SU-DHL-6 (cell line): Measurements from ENCODE around the gene TBP.

Experiments used
- H2AFZ ChIP-seq: fragments of 200-600 bp; sonication (generic); 2 replicates; pipeline ENCODE4 v1.6.1; 2014; ENCODE audit warnings: low read depth, mild to moderate bottlenecking, moderate library complexity, mixed read lengths, antibody characterized with exemption, low read length; ENCODE audit not compliant: severe bottlenecking
- H3F3A ChIP-seq: fragments of 200-600 bp; shearing (Covaris generic); 2 replicates; pipeline ENCODE4 v1.6.0; 2016; ENCODE audit warnings: antibody characterized with exemption, mild to moderate bottlenecking; ENCODE audit not compliant: insufficient read depth
- H3K27ac ChIP-seq: fragments of 200-600 bp; sonication (generic); 2 replicates; pipeline ENCODE4 v1.5.1; 2016; ENCODE audit warnings: low read depth, mild to moderate bottlenecking, low read length, moderate library complexity, mixed read lengths
- H3K27me3 ChIP-seq: fragments of 200-600 bp; sonication (generic), shearing (Covaris generic); 2 replicates; pipeline ENCODE4 v1.6.0; 2014; ENCODE audit warnings: mild to moderate bottlenecking, low read length
- H3K36me3 ChIP-seq: fragments of 200-600 bp; sonication (generic); 2 replicates; pipeline ENCODE4 v1.6.1; 2014; ENCODE audit warnings: mild to moderate bottlenecking, low read length, mixed read lengths
- H3K4me2 ChIP-seq: fragments of 300-600, 200-600 bp; shearing (Covaris generic), sonication (generic); 2 replicates; pipeline ENCODE4 v1.6.0; 2014; ENCODE audit warnings: low read length, low read depth, mild to moderate bottlenecking; ENCODE audit not compliant: poor library complexity, severe bottlenecking
- H3K4me3 ChIP-seq: fragments of 200-600 bp; sonication (generic); 2 replicates; pipeline ENCODE4 v1.5.1; 2014; ENCODE audit warnings: antibody characterized with exemption, low read length, mild to moderate bottlenecking, mixed read lengths; ENCODE audit not compliant: insufficient read depth, poor library complexity, severe bottlenecking
- H3K79me2 ChIP-seq: fragments of 200-600 bp; sonication (generic); 2 replicates; pipeline ENCODE4 v1.6.1; 2014; ENCODE audit warnings: mild to moderate bottlenecking, low read length, moderate library complexity; ENCODE audit not compliant: insufficient read depth
- H3K9ac ChIP-seq: fragments of 200-600 bp; sonication (generic); 2 replicates; pipeline ENCODE4 v1.7.0; 2014; ENCODE audit warnings: mild to moderate bottlenecking, low read length
- H3K9me2 ChIP-seq: fragments of 200-600 bp; sonication (generic); replicated peaks from 2 replicates; pipeline ENCODE4 v1.6.1; 2014; ENCODE audit warnings: low read length; ENCODE audit not compliant: insufficient read depth
- H3K9me3 ChIP-seq: fragments of 200-600 bp; sonication (generic); 2 replicates; pipeline ENCODE4 v1.6.1; 2014; ENCODE audit warnings: low read length, mixed read lengths; ENCODE audit not compliant: insufficient read depth
- H4K20me1 ChIP-seq: fragments of 200-600 bp; sonication (generic); 2 replicates; pipeline ENCODE4 v1.6.1; 2014; ENCODE audit warnings: low read depth, mild to moderate bottlenecking, antibody characterized with exemption, low read length, moderate library complexity, mixed read lengths
- CTCF ChIP-seq: fragments of 200-600 bp; sonication (generic); IDR thresholded peaks from one replicate; pipeline ENCODE4 v1.5.1; 2017; ENCODE audit warnings: antibody characterized with exemption, mild to moderate bottlenecking, low read length, moderate library complexity; ENCODE audit not compliant: insufficient read depth, poor library complexity, severe bottlenecking
- EZH2phosphoT487 ChIP-seq: fragments of 200-600 bp; sonication (generic), shearing (Covaris generic); conservative IDR thresholded peaks from 2 replicates; pipeline ENCODE4 v1.6.1; 2018; ENCODE audit warnings: mild to moderate bottlenecking, antibody characterized with exemption, low read length, moderate library complexity, mixed read lengths

The TBP gene

GRCh38 chr6:170578909-170579308 is 24.7 kb downstream of the TBP start:
- no peaks in the 10 kb centered on the region for H3K9me3 ChIP-seq
- no peaks in the 10 kb centered on the region for H3K27me3 ChIP-seq
- no peaks in the 10 kb centered on the region for H3K9me2 ChIP-seq
- TF ChIP-seq CTCF, result no peak
- no peak for TF ChIP-seq EZH2phosphoT487
- H3F3A ChIP-seq, result peaks cover 14% of the 10 kb centered on the region
- no peak overlapping the region for H3K27ac ChIP-seq
- H3K36me3 ChIP-seq, result peaks cover 17% of the 10 kb centered on the region
- no peak overlapping the region for H3K4me3 ChIP-seq
- no peak overlapping the region for H3K4me2 ChIP-seq
- H3K9ac ChIP-seq, result no peak overlapping the region
- no peak overlapping the region for H2AFZ ChIP-seq
- peaks cover 15% of the 10 kb centered on the region for H3K79me2 ChIP-seq
- no peaks in the 10 kb centered on the region for H4K20me1 ChIP-seq

GRCh38 chr6:170583756-170584180 is 29.6 kb downstream of the TBP start:
- Histone ChIP-seq H3K4me3 (peak overlapping the region; percentile 98), H3K36me3 (peaks cover 12% of the 10 kb centered on the region; the same call in 1 of the 2 replicates), H4K20me1 (no peaks in the 10 kb centered on the region), H3K4me2 (peak overlapping the region; percentile 83), H3K79me2 (peaks cover 18% of the 10 kb centered on the region), H2AFZ (peak overlapping the region; percentile 38), H3K27me3 (no peaks in the 10 kb centered on the region), H3K9ac (peak overlapping the region; percentile 82), H3F3A (peaks cover 7% of the 10 kb centered on the region; the same call in 1 of the 2 replicates), H3K9me3 (no peaks in the 10 kb centered on the region), H3K27ac (peak overlapping the region; percentile 73), H3K9me2 (no peaks in the 10 kb centered on the region)
- no peak for TF ChIP-seq CTCF
- TF ChIP-seq EZH2phosphoT487, result no peak

GRCh38 chr6:170584181-170584953 is 30.2 kb downstream of the TBP start, which contains the start of gene PDCD2:
PDCD2 (minus strand) TSS chr6:170584637; CDS start chr6:170584581, 56 bp downstream.
- no peaks in the 10 kb centered on the region for H3K9me2 ChIP-seq
- H3K27me3 ChIP-seq, result no peaks in the 10 kb centered on the region
- H4K20me1 ChIP-seq, result no peaks in the 10 kb centered on the region
- H3K4me2 ChIP-seq, result peak within 1 kb of the TSS; percentile 83
- H3K27ac ChIP-seq, result peak within 1 kb of the TSS; percentile 73
- H3K9ac ChIP-seq, result peak within 1 kb of the TSS; percentile 82
- no peak for TF ChIP-seq CTCF
- no peak for TF ChIP-seq EZH2phosphoT487
- peak within 1 kb of the TSS; percentile 98 for H3K4me3 ChIP-seq
- H3F3A ChIP-seq, result peaks cover 7% of the 10 kb centered on the region; the same call in 1 of the 2 replicates
- H3K9me3 ChIP-seq, result no peaks in the 10 kb centered on the region
- H3K36me3 ChIP-seq, result peaks cover 11% of the 10 kb centered on the region; the same call in 1 of the 2 replicates
- H2AFZ ChIP-seq, result peak within 1 kb of the TSS; percentile 94
- H3K79me2 ChIP-seq, result peaks cover 18% of the 10 kb centered on the region
